Measurements from ENCODE around the gene RFLNA.

GRCh38 chr12:124334266-124334665, 39.4 kb downstream of the RFLNA start:
- TF ChIP-seq EHMT2 (IDR thresholded peaks at IDR 0.05; ENCODE audit: borderline replicate concordance, low read depth, low read length): no peak
- TF ChIP-seq POLR2AphosphoS5 (IDR thresholded peaks at IDR 0.05; ENCODE audit: low read depth, low read length): no peak
- TF ChIP-seq SP5 (CRISPR knock-in tag; IDR thresholded peaks at IDR 0.05; ENCODE audit: borderline replicate concordance, low read depth): no peak
- no peak for TF ChIP-seq BORCS8-MEF2B (CRISPR knock-in tag; IDR thresholded peaks at IDR 0.05)
- no peak for TF ChIP-seq CTCF (CRISPR knock-in tag; IDR thresholded peaks at IDR 0.05)
- no peak for TF ChIP-seq SNAPC5 (CRISPR knock-in tag; IDR thresholded peaks at IDR 0.05; ENCODE audit: borderline replicate concordance)
- TF ChIP-seq ZNF777 (CRISPR knock-in tag; IDR thresholded peaks at IDR 0.05): no peak
- TF ChIP-seq ZBTB8A (CRISPR knock-in tag; IDR thresholded peaks at IDR 0.05; ENCODE audit: borderline replicate concordance, low read depth): no peak
